ENCODE measurements around the gene IGF2BP2.

IGF2BP2 gene

DNA sequence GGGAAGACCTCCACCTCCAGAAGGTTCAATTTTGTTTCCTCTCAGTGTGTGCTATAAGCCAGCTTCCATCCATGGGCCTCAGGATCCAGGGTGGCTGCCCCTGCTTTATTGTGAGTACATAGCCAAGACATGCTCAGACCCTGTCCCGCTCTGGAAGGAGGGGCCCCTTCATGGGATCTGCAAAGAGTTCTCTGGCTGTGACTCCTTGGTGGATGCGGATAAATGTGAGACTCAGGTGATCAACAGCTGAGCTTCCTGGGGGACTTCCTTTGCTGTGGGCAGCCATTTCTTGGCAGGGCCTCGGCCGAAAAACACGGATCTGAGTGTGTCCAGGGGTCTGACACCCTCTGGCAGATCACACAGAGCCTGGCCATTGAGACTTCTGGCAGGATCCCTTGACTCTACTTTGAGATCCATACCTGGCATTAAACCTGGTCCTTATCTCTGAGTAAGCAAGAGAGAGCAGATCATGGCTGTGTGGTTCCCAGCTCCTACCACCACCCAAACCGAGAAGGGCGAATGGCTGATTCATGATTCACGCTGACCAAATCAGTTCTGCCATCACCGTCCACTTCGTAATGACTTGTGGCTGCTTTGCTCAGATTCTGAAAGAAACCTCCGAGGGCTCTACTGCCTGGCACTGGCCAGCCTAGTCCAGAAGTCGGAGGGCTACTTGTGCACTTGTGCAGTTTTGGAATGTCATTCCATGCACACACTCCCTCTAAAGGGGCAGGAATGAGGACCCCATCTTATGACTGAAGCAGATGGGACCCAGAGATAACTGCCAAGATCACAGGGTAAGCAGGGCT, 170.7 kb downstream of the IGF2BP2 start:
- no peaks in the 10 kb centered on the region for H3K27me3 ChIP-seq (replicated peaks)
- in situ Hi-C loops (cut with HindIII; ENCODE audit: low pct_ligation_motif_present, low sequenced_read_pairs): no loop called here
- TF ChIP-seq, protein P1, sequence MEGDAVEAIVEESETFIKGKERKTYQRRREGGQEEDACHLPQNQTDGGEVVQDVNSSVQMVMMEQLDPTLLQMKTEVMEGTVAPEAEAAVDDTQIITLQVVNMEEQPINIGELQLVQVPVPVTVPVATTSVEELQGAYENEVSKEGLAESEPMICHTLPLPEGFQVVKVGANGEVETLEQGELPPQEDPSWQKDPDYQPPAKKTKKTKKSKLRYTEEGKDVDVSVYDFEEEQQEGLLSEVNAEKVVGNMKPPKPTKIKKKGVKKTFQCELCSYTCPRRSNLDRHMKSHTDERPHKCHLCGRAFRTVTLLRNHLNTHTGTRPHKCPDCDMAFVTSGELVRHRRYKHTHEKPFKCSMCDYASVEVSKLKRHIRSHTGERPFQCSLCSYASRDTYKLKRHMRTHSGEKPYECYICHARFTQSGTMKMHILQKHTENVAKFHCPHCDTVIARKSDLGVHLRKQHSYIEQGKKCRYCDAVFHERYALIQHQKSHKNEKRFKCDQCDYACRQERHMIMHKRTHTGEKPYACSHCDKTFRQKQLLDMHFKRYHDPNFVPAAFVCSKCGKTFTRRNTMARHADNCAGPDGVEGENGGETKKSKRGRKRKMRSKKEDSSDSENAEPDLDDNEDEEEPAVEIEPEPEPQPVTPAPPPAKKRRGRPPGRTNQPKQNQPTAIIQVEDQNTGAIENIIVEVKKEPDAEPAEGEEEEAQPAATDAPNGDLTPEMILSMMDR (IDR thresholded peaks at IDR 0.05; ENCODE audit: low read depth, low read length, missing control alignments): no peak
- H3K36me3 ChIP-seq (replicated peaks): peaks cover 57% of the 10 kb centered on the region
- H3K4me3 ChIP-seq (ENCODE audit: low read depth, low read length): no peak overlapping the region
- no peak overlapping the region for H3K27ac ChIP-seq
- DNase-seq: no peak

DNA sequence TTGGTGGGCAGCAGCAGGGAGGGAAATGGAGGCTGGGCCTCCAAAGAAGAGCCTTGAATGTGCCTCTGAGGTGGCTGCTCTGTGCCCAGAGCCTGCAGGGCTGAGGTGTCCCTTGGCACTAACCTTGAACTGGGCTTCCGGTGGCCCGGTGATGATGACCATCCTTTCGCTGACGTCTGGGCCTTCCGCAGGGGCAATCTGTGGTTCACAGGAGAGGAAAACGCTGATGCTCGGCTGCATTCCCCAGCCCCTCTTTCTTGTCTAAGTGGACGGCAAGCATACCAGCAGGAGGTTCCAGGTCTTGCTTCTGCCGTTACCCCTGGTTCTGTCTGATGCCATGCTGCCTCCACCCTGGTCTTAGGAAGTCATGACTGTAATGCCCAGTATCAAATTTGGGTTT, 172.9 kb downstream of the IGF2BP2 start:
- TF ChIP-seq, protein P1 (IDR thresholded peaks at IDR 0.05; ENCODE audit: low read depth, low read length, missing control alignments): no peak
- Histone ChIP-seq H3K27ac (no peak overlapping the region), H3K4me3 (ENCODE audit: low read depth, low read length) (no peak overlapping the region), H3K36me3 (replicated peaks) (peaks cover 58% of the 10 kb centered on the region), H3K27me3 (replicated peaks) (no peaks in the 10 kb centered on the region)
- no peak for DNase-seq
- in situ Hi-C loops (cut with HindIII; ENCODE audit: low pct_ligation_motif_present, low sequenced_read_pairs): no loop called here

GRCh38 chr3:185649414-185649813, 175.4 kb downstream of the IGF2BP2 start:
- peak overlapping the region; percentile 82 for H3K27ac ChIP-seq

DNA sequence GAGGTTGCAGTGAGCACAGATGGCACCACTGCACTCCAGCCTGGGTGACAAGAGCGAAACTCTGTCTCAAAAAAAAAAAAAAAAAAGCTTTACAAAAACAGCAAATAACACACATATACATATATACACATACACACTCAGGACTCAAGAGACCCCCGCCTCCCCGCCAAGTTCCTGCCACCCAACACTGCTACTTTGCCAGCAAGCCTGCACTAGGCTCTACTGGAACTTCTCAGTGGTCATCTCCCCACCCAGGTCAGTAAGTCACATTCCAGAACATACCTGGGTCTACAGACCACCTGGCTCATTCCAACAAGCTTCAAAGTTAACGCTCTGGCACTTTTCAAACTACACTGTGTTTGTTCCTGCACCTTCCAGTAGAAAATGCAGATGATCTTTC, 176.4 kb downstream of the IGF2BP2 start:
- no peak for DNase-seq
- in situ Hi-C loops (cut with HindIII; ENCODE audit: low pct_ligation_motif_present, low sequenced_read_pairs): no loop called here
- no peak overlapping the region for H3K4me3 ChIP-seq (ENCODE audit: low read depth, low read length)
- TF ChIP-seq, protein P1 (IDR thresholded peaks at IDR 0.05; ENCODE audit: low read depth, low read length, missing control alignments): no peak
- H3K27me3 ChIP-seq (replicated peaks): no peaks in the 10 kb centered on the region
- H3K27ac ChIP-seq: peak overlapping the region; percentile 82
- H3K36me3 ChIP-seq (replicated peaks): peaks cover 60% of the 10 kb centered on the region

More at GRCh38 chr3:185649414-185649813, 175.4 kb downstream of the IGF2BP2 start:
- DNase-seq: peak; percentile 92
- in situ Hi-C loops (cut with HindIII; ENCODE audit: low pct_ligation_motif_present, low sequenced_read_pairs): no loop called here
- no peak overlapping the region for H3K4me3 ChIP-seq (ENCODE audit: low read depth, low read length)
- TF ChIP-seq, protein P1 (IDR thresholded peaks at IDR 0.05; ENCODE audit: low read depth, low read length, missing control alignments): peak; percentile 45
- H3K36me3 ChIP-seq (replicated peaks): peaks cover 69% of the 10 kb centered on the region
- no peaks in the 10 kb centered on the region for H3K27me3 ChIP-seq (replicated peaks)

DNA sequence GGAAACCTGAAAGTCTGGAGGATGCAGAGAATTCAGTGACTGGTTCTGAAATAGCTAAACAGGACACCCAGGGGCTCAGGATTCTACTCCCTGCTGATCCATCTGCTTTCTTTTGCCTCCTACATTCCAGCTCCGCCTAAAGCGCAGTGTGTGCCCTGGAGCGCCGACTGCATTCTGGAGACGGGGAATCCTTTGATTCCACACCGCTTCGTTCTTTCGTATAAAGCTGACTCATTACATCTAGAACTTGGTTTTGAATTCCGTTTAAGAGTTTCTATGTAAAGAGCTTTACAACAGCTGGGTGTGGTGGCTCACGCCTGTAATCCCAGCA, 177.0 kb downstream of the IGF2BP2 start:
- Histone ChIP-seq H3K27me3 (replicated peaks) (no peaks in the 10 kb centered on the region), H3K36me3 (replicated peaks) (peaks cover 60% of the 10 kb centered on the region), H3K4me3 (ENCODE audit: low read depth, low read length) (no peak overlapping the region), H3K27ac (peak overlapping the region; percentile 82)
- in situ Hi-C loops (cut with HindIII; ENCODE audit: low pct_ligation_motif_present, low sequenced_read_pairs): no loop called here
- DNase-seq: no peak
- TF ChIP-seq, protein P1 (IDR thresholded peaks at IDR 0.05; ENCODE audit: low read depth, low read length, missing control alignments): no peak

All from brain microvascular endothelial cell (primary cell).